Measurements from ENCODE around the gene APLNR.
A peak's percentile ranks its signal among the peaks of the same experiment; 100 is the strongest.
"Not testable (repeated sequence)": the region's sequence is repeated elsewhere in the genome, so short reads cannot be mapped to it uniquely, and the experiment has no call there.

Gene APLNR

DNA sequence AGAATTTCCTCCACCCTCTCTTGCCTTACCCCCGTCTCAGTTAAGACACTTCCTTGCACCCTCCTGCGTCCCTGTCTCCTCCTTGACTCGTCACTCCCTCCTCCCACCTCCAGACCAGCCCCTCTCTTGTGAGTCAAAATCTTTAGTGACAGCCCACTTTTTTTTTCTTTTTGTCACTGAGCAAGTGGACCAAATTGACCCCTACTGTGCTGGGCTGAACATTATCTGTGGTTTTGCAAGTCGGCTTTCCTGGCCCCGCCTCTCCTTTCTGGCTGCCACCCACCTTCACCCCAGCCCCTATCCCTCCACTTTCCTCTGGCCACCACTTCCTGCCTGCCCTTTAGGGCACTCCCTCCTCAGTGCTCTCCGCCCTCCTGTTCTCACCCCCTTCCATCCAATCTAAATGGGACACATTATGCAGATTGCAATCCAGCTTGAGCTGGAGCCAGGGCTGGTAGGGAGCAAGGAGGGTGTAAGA lies at the start of gene APLNR:
TSS of gene APLNR (minus strand) at position 47 of the 478 bp plus-strand sequence. CDS start 246 bp downstream, outside the sequence.
- no peak for DNase-seq (ENCODE audit: low spot score)

GRCh38 chr11:57283231-57283990 lies 46.4 kb upstream of the APLNR start:
- no peak for DNase-seq (ENCODE audit: low spot score)

DNA sequence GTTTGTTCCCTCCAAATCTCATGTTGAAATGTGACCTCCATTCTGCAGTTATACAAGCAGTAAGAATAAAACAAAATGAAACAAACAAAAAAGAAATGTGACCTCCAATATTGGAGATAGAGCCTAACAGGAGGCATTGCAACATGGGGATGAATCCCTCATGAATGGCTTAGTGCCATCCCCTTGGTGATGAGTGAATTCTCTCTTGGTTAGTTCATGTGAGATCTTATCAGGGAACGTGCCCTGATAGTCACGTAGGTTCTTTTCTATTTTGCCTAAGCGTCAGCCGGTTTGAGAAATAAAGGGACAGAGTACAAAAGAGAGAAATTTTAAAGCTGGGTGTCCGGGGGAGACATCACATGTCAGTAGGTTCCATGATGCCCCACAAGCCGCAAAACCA lies 44.5 kb upstream of the APLNR start:
- not testable (repeated sequence) for DNase-seq (ENCODE audit: low spot score)

- no peak for DNase-seq (ENCODE audit: low spot score)
Measured at GRCh38 chr11:57279116-57279515, 42.1 kb upstream of the APLNR start.

- DNase-seq (ENCODE audit: low spot score), result no peak
Measured at GRCh38 chr11:57278721-57279095, 41.7 kb upstream of the APLNR start.

DNA sequence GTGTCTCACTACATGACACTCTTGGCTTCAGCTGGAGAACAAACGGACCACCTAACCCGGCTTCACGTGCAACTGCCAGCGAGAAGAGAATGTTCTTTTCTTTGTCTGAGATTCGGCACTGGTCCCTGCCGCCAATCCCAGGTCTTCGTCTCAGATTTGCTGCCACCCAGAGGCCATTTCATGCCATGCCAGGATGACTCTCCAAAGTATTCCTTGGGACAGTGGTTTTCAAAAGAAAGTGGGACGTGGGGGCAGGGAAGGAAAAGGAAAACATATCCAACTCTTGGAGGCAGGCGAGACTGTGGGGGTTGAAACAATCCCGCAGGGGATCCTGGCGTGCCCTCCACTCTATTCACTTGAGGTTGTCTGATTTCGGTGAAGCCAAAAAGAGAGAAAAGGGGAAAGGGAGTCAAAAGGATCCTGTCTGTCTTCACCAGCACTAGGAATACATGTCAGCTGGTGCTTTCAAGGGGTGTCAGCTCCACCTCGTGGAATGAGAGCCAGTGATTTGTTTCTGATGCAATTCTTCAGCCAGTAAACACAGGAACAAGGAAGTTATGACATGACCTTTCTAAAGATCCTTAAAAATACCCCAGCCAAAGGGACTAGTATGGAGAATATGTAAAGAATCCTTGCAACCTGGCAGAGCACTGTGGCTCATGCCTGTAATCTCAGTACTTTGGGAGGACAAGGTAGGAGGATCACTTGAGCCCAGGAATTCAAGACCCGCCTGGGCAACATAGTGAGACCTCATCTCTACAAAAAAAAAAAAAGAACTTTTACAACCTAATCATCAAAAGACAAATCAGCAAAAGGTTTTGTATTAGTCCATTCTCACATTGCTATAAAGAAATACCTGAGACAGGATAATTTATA lies 41.0 kb upstream of the APLNR start:
- peak; percentile 86 for DNase-seq (ENCODE audit: low spot score)

DNA sequence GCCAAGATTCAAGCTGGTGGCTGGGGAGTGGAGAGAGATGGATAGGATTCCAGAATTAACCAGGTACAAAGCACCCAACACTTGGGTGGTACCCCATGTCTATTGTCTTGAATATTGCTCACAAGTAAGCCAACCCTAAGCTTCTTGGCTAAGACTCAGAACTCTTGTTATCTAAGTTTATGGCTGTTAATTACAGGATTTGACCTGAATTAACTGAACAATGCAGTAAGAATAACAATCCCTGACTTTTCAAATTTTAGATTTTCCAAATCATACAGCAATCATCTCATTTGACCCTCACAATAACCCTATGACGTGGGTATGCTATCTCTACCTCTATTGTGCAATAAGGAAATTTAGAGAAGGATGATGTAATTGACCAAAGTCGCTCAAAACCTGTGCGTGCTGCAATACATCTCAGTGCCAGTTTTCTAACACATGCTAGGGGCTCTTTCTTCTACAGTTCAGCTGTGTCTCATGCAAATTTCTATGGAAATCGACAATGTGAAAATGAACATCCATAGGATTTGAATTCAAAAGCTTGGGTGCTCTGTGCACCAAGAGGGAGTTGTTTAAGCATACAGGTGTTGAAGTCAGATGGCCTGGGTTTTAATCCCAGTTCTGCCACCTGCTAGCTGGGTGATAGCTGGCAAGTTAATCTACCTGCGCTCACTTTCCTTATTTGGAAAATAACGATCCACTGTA lies 40.1 kb upstream of the APLNR start:
- DNase-seq (ENCODE audit: low spot score), result no peak

DNA sequence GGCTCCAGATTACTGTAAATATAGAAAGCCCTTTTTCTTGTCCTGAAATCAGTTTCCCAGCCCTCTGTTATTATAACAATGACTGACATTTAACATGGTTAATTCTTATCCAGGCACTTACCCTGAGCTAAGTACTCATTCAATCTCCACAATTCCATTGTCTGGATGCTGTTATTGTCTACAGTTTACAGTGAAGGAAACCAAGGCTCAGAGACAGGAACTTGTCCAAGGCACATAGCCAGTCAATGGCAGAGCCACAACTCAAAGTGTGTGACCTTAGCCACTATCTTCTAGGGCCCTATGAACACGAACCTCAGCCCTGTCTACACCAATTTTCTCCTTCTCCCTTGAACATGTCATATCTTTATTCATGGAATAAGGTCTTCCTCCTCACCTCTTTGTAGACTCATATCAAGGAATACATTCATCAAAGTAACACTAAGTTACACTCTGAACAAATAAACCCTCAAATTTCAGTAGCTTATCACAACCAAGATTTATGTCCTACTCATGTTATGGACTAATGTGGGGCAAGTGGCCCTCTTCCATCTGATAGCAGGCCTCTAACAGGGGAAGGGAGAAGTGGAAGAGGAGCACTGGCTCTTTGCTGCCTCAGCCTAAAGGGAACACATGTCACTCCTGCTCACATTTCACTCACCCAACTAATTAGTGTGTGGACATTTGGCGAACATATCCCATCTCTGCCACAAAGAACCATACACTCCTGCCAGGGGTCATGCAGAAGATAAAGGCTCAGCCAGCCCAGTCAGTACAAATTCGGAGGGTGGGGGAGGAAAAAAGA lies 39.3 kb upstream of the APLNR start:
- DNase-seq (ENCODE audit: low spot score), result no peak

- DNase-seq (ENCODE audit: low spot score), result no peak
Measured at GRCh38 chr11:57275582-57275981, 38.5 kb upstream of the APLNR start.

DNA sequence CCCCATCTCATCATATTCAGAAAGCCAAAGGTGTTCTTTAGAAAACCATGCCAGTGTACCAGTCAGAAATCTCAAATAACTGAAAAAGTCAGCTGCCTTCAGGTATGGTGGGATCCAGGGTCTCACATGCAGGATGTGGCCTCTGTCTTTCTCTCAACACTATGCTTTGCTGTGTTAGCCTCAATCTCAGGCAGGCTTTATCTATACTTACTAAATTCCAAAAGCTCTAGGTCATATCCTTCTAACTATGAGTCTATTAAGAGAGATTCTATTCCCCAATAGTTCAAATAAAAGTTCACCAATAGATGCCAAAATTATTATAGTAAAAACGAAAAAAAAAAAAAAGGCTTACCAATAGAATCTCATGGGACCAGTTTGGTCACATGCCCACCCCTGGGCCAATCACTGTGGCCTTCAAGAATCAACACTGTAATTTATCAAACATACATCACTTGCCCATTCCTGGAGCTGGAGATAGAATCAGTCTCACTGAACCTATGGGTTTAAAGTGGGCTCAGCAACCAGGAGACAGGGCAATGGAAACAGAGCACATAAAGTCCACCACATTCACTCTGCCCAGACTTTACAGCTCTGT lies 38.0 kb upstream of the APLNR start:
- no peak for DNase-seq (ENCODE audit: low spot score)

- no peak for DNase-seq (ENCODE audit: low spot score)
Measured at GRCh38 chr11:57273448-57274058, 36.5 kb upstream of the APLNR start.

DNA sequence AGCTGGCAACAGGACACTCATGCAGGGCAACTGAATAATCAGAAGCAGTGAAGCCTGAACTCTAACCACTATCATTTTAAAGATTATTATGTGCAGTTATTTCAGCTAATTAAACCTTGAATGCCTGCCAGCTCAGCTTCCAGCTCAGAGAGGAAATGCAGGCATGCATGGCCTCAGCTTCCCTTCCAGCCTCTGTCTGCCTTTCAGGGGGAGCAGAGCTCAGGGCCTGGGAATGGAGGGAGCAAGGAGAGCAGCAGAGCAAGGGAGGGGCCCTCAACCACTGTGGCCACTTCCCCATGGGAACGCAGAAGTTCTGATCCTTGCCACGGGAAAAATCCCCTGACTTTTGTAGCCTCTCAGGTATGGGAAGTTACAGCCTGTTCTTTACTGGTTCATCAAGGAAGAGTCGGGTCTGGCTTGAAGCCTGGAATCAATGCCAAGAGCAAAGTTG lies 32.5 kb upstream of the APLNR start:
- no peak for DNase-seq (ENCODE audit: low spot score)

DNA sequence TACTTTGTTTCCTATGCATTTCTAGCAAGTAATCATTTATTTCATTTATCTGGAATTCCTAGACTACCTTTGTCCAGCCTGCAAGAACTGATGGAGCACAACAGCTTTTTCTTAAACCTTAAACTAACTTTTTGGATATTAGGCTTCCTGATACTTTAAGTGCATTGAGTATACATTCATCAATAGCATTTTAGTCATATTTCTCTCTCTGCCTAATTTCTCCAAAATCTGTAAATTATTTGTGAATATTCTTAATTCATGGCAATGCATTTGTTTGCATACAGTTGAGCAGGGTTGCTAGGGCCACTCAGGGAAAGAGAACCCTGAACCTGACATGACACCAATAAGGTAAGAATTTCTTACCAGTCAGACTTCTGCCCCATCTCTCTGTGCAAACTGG lies 29.1 kb upstream of the APLNR start:
- no peak for DNase-seq (ENCODE audit: low spot score)

- DNase-seq (ENCODE audit: low spot score), result no peak
Measured at GRCh38 chr11:57263351-57263750, 26.3 kb upstream of the APLNR start.

DNA sequence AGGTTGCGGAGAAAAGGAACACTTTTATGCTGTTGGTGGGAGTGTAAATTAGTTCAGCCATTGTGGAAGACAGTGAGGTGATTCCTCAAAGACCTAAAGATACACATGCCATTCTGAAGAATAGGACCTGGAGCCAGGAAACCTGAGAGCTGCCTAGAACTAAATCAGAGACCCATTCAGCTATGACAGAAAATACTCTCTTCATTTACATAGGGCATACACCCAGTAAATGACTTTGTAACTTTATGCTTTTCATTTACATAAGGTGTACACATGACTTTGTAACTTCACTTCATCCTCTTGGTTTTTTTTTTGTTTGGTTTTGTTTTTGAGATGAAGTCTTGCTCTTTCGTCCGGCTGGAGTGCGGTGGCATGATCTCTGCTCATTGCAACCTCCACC lies 25.1 kb upstream of the APLNR start:
- no peak for DNase-seq (ENCODE audit: low spot score)

GRCh38 chr11:57260937-57261783 lies 24.1 kb upstream of the APLNR start:
- no peak for DNase-seq (ENCODE audit: low spot score)

- DNase-seq (ENCODE audit: low spot score), result no peak
Measured at GRCh38 chr11:57256119-57256518, 19.1 kb upstream of the APLNR start.

DNA sequence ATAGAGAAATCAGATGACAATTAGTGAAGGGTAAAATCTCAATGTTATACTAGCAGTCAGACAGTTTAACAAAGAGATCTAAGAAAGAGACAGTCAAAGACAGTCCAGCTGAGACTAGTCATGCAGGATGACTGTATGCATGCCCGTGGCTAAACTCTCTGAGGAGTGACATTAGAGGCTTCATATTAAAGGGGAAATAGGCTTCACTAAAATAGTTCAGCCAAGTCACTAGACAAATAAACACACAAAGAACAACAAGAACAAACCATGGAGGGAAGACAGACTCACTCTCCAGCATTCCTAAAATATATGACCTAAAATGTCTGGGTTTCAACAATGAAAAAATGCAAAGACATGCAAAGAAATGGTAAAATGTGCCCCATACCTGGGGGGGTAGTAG lies 18.6 kb upstream of the APLNR start:
- DNase-seq (ENCODE audit: low spot score), result no peak

- no peak for DNase-seq (ENCODE audit: low spot score)
Measured at GRCh38 chr11:57254631-57255030, 17.6 kb upstream of the APLNR start.
